ENCODE results near the gene PRSS38.
A peak's percentile ranks its signal among the peaks of the same experiment; 100 is the strongest.

PRSS38 gene

DNA sequence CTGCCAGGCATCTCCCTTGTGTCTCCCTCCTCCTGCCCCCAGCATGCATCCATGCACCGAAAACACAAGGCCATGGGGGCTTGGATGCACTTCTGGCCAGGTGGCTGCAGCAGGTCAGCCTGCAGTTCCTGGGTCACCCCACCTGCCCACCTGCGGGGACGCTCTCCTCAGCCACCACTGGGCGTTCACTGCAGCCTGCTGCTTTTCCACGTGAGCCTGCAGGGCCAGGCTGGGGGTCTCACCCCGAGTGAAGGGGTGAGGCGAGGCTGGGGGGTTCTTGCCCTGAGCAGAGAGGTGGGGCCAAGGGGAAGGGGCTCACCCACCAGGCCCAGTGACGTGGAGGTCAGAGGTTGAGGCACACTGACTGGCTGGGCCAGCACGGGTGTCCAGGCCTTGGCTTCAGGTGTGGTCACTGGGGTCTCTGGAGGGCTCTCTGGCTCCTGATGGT, 67.6 kb downstream of the PRSS38 start:
- FAIRE-seq: no peak
- TF ChIP-seq, protein P1, sequence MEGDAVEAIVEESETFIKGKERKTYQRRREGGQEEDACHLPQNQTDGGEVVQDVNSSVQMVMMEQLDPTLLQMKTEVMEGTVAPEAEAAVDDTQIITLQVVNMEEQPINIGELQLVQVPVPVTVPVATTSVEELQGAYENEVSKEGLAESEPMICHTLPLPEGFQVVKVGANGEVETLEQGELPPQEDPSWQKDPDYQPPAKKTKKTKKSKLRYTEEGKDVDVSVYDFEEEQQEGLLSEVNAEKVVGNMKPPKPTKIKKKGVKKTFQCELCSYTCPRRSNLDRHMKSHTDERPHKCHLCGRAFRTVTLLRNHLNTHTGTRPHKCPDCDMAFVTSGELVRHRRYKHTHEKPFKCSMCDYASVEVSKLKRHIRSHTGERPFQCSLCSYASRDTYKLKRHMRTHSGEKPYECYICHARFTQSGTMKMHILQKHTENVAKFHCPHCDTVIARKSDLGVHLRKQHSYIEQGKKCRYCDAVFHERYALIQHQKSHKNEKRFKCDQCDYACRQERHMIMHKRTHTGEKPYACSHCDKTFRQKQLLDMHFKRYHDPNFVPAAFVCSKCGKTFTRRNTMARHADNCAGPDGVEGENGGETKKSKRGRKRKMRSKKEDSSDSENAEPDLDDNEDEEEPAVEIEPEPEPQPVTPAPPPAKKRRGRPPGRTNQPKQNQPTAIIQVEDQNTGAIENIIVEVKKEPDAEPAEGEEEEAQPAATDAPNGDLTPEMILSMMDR (IDR thresholded peaks at IDR 0.05; ENCODE audit: insufficient read depth, missing control alignments): no peak
- no peak for DNase-seq (ENCODE audit: insufficient read length, low spot score)

DNA sequence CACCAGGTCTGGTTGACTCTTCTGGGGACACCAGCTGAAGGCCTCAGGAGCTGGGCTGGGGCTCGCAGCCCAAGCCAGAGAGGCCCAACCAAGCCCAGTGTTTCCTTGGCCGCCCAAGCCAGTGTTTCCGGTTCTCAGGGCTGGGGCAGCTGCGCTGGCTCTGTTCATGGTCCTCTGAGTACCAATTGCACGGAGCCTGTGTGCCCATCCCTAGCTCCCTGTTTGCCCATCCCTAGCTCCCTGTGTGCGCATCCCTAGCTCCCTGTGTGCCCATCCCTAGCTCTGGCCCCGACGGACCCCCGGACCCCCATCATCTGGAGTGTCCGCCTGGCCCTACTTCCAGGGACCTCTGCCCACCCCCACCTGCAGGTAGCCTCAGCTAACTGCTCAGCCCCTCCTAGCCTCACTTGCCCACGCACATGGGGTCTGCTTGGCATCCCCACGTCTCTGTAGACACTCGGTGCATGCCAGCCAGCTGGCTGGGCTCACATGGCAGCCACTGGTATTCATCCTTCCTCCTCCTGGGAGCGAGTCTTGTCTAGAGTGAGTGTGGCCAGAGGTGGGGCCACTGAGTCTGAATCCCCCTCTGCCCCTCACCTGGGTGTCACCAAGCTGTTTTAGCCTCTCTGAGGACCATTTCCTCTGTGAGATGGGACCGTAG, 68.3 kb downstream of the PRSS38 start:
- TF ChIP-seq, protein P1 (IDR thresholded peaks at IDR 0.05; ENCODE audit: insufficient read depth, missing control alignments): no peak
- FAIRE-seq (no peak), DNase-seq (ENCODE audit: insufficient read length, low spot score) (no peak)

DNA sequence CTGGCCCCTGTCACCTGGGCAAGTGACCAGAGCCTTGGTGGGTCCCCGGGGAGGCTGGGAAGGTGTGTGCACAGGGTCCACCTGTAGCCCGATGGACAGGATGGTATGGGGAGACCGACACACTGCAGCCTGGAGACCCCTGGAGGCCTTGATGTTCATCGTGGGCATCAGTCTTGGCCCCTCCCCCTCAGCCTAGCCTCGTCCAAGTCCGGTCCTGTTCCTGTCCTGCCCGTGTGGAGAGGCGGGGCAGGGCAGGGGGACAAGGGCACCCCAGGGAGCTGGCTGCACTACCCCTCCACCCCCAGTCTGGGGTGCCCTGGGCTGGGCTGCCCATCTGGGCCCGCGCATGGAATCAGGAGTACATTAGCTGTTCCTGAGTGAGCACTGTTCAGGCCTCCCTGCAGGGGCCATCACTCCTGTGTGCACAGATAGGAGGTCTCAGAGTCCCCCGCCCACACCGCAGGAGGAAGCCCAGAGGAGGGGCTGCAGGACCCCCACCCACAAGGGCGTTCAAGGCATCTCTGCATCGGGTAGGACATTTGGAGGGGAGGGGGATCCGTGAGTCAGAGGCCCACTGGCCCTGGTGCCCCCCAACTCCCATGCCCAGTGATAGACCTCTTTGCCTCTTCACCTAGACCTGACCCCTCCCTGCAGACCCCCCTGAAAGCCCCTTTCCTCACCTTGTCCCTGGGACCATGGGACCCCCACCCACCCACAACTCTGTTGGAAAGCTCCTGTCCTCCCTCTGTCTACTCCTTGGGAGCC, 69.1 kb downstream of the PRSS38 start:
- FAIRE-seq (no peak), DNase-seq (ENCODE audit: insufficient read length, low spot score) (peak; percentile 11)
- TF ChIP-seq, protein P1 (IDR thresholded peaks at IDR 0.05; ENCODE audit: insufficient read depth, missing control alignments): no peak

DNA sequence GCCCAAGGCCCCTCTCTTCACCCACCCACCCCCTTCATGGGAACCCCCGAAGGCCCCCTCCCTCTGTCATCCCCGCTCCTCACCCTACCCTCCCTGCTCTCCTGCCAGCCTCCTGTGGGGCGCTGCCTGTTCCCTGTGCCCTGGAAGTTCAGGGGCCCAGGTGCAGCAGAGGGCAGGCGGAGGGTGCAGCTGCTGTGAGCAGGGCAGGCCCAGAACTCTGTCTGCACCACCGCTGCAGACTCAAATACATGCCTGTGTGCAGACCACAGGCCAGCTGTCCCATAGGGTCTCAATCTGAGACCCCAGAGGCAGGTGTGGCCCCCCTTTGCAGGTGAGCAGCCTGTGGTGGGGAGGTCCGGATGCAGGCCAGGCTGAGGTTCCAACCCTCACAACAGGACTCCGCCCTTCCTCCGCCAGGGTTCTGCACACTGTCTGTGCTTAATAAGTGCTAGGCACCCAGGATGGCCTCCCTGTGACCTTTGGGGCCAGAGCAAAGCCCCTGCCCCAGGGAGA, 69.7 kb downstream of the PRSS38 start:
- TF ChIP-seq, protein P1 (IDR thresholded peaks at IDR 0.05; ENCODE audit: insufficient read depth, missing control alignments): no peak
- DNase-seq (ENCODE audit: insufficient read length, low spot score) (peak; percentile 14), FAIRE-seq (no peak)

DNA sequence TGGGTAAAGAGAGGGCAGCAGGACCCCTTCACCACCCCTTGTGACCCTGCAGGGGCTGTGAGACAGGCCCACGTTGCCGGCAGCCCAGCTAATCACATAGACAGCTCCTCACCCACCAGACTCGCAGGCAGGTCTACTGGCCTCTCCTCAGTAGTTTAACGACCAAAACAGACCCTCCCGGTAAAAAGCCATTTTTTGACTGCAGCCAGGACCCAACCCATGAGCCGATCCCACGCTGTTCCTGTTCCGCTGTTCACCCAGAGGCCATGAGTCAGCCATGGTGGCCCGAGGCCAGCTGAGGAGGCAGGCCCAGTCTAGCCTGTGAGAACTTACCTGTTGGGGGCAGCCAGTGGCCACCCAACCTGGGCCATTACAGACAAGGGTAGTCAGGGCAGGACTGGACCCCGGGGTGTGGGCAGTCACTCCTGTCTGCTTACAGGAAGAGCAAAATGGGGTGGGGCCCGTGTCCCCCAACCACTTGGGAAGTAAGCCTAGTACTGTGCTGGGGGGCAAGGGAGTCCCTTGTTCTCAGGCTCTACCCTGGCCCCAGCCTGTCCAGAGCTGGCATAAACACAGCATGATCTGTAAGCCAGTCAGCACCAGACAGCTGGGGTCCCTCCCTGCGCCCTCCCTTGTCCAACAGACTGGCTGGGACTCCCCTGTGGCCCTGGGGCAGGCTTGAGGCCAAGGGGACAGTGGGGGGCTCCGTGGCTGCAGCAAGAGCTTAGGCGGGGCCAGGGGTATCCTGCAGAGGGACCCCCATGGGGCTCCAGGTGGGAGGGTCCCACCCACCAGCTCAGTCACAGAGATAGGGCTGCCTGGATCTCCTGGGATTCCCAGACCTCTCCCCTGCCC, 70.4 kb downstream of the PRSS38 start:
- no peak for FAIRE-seq
- TF ChIP-seq, protein P1 (IDR thresholded peaks at IDR 0.05; ENCODE audit: insufficient read depth, missing control alignments): no peak
- peak; percentile 17 for DNase-seq (ENCODE audit: insufficient read length, low spot score)

DNA sequence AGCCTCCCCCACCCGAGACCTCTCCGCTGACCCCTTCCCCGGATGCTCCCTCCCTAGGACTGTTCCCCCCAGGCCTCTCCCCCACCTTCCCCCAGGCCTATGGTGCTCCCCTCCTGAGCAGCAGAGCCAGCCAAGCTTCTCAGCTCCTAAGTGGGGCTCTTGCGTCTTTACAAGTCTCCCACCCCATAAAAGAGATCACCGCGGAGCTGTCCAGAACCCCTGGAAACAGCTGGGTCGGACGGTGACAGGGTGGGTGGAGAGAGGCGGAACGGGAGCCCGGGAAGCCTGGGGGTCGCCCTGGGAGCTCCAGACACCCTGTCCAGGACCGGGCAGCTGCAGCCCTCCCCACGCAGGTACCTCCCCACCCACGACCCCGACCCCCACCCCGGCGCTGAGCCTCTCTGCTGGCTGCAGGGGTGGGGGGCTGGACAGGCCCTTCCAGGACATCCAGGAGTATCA, 71.1 kb downstream of the PRSS38 start:
- no peak for FAIRE-seq
- TF ChIP-seq, protein P1 (IDR thresholded peaks at IDR 0.05; ENCODE audit: insufficient read depth, missing control alignments): no peak
- peak; percentile 17 for DNase-seq (ENCODE audit: insufficient read length, low spot score)
